ENCODE data around the gene ATRNL1.
"Not testable (repeated sequence)": the region's sequence is repeated elsewhere in the genome, so short reads cannot be mapped to it uniquely, and the experiment has no call there.

Gene ATRNL1

GRCh38 chr10:115772606-115773005, 679.4 kb downstream of the ATRNL1 start:
- DNase-seq: no peak

DNA sequence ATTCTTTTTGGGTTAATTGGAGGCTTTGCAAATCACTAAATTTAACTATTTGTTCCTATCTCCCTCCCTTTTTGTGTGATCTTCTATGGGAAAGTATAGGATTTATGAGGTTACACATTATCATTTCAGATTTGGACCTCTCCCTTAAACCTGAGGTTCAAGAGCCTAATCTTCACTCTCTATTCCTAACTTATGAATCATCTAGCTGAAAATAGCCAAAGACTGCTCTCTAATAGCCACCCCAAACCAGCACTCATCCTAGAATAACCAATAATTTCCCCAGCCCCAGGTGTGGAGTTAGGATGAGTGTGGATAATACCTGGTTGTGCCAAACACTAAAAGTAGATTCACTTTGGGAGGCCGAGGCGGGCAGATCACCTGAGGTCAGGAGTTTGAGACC, 680.7 kb downstream of the ATRNL1 start:
- no peak for DNase-seq

GRCh38 chr10:115774721-115775120, 681.6 kb downstream of the ATRNL1 start:
- DNase-seq: no peak

DNA sequence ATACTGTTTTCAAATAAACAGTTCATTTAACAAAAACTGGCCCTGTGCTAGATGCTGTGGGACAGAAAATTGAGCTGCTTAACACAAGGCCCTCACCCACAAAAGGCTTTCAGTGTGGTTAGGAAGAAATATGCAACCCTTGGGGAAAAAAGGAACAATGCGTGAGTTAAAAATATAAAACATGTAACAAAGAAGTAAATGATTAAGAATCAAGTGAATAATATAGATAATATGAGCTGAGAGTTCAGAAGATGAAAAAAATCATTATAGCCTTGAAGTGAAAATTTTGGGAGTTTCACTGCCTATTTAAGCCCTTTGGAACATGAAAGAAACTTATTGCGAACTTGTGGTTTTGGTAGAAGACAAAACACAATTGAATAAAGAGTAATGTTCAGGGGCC, 684.5 kb downstream of the ATRNL1 start:
- no peak for DNase-seq

DNA sequence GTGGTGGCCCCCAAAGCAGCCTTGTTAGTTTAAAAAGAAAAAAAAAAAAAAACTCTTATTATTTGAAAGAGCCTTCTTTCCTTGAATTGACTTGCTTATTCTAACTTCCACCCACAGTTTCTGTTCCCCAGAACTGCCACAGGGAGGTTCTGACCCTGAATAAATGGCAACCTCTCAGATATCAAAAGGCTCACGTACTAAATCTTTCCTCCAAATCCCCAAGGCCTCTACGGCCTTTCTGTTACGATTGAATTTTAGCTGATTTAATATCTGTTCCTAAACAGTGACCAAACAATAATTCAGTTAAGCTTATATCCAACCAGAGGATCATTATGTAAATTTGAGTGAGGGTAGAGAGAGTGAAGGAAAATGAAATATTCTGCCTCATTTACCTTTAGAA, 697.1 kb downstream of the ATRNL1 start:
- no peak for DNase-seq

- DNase-seq: no peak
Measured at GRCh38 chr10:115795964-115796363, 702.8 kb downstream of the ATRNL1 start.

DNA sequence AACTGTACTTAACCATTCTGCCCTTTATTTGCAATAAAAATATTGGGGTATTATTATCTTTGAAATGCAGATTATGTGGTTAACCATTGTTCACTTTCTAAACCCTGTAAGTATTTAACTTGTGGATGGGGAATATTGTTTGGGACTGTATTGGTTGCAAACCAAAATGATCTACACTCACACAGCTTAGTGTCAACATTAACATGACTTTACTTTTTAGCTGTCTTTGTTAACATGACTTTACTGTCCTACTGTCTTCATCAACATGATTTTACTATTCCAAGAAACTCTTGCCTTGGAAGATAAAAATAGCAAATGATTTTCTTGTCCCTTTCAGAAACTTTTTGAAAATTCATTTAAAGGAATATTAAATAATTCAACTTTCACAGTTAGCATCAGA, 708.3 kb downstream of the ATRNL1 start:
- DNase-seq: no peak

DNA sequence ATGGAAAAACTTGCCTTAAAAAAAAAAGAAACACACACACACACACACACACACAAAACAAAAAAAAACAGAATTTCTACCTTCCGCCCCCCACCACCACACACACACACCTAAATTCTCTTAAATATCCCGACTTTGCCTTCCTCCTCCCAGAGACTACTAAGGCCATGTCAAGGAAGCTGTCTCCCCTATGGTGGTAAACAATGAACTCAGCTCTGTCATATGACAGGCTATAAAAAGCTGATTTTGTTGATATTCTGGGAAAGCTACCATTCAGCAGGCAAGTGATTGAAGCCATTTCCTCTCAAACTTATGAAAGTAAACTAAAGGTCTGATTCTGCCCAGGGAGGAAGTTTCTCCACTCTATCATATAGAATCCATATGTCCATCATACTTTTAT, 708.8 kb downstream of the ATRNL1 start:
- DNase-seq: no peak

GRCh38 chr10:115802911-115803310, 709.7 kb downstream of the ATRNL1 start:
- no peak for DNase-seq

DNA sequence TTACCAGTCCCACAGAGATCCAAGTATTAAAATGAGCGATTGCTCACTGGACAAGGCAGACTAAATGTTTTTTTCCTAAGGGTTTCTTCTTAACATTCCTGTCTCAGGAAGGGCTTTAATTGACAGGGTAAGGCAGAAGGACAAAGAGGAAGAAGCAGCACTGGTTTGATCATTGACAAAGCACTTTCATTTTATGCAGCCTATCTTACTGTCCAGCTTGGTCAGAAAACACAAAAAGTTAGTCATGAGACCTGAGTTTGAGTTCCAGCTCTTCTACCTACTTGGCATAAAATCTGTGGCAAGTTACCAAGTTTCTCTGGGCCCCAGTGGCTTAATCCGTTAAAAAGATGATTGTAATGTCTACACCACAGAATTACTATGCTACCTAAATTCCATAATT, 721.4 kb downstream of the ATRNL1 start:
- DNase-seq: no peak

GRCh38 chr10:115818012-115818411, 724.8 kb downstream of the ATRNL1 start:
- DNase-seq: no peak

DNA sequence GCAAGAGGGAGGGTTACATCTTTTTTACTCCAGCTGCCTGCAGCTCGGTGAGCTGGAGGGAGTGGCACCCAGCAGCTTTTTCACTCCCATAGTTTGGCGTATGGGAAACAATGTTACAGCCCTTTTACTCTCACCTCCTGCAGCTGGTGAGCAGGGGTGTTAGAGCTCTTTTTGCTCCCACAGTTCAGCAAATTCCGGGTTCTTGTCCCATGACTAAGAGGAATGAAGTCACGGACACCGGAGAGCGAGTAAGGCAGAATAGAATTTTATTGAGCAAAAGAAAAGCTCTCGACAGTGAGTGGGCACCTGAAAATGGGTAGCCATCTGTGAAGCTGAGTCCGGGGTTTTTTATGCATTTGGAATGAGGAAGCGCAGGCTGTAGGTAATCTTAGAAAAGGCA, 733.2 kb downstream of the ATRNL1 start:
- no peak for DNase-seq

GRCh38 chr10:115827231-115828009, 734.3 kb downstream of the ATRNL1 start:
- DNase-seq: no peak

DNA sequence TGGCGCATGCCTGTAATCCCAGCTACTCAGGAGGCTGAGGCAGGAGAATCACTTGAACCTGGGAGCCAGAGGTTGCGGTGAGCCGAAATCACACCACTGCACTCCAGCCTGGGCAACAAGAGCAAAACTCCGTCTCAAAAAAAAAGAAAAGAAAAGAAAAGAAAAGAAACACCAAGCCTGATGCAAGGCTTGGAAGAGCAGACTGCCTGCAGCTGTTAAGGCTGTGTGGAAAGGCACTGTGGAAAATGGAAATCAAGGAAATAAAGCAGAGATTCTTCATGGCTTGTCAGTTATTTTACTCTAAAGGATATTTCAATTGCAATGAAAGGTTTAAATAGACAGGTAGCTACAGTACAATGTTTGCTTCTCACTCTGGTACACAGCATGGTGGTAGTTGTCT, 735.0 kb downstream of the ATRNL1 start:
- not testable (repeated sequence) for DNase-seq

GRCh38 chr10:115829521-115830205, 736.5 kb downstream of the ATRNL1 start:
- no peak for DNase-seq

DNA sequence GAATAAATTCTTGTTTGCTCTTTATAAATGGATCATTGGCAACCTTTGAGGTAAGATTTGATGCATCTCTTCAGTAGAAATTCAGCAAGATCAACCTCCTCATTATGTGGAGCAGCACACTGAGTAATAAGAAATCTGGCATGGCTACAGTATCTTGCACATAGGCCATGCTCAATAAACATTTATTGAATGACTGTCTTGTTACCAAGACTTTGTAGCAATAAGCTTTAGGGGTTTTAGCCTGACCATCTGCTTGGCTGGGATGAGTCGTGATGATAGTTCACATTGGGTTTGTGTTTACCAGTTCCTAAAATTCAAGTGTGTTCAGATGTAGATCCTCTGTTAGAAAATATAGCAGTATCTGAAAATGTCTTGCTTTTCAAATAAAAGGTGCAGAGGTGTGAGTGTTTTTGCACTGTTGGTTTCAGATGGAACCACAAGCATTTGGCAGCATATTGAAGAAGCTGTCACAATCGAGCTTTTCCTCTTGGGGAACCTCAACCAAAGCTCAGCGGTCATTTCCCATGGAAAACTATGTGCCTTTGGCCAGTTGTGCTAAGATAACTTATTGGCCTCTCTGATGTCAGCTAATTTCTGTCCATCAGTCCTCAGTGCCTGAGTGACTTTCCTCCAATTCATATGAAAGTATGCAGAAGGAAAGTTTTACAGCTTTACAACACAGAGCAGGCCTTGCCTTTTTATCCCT, 737.3 kb downstream of the ATRNL1 start:
- no peak for DNase-seq

DNA sequence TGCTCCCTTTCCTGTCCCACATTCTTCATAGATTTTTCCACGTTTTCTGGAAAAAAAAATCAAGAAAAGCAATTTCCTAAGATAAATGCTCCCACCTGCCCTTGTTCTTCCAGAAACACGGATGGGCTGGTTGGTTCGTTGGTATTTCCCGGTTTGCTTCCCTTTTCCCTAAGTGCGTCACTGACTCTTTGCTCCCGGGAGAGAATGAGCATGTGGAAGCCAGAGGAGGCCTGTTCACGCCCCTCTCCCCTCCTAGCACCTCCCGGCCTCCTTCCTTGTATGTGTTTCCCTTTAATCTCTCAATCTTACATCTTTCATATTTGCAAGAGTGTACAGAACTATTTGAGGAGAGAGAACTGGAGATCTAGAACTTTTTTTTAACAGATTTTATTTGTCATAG, 737.9 kb downstream of the ATRNL1 start:
- no peak for DNase-seq

- no peak for DNase-seq
Measured at GRCh38 chr10:115833119-115833518, 740.0 kb downstream of the ATRNL1 start.

DNA sequence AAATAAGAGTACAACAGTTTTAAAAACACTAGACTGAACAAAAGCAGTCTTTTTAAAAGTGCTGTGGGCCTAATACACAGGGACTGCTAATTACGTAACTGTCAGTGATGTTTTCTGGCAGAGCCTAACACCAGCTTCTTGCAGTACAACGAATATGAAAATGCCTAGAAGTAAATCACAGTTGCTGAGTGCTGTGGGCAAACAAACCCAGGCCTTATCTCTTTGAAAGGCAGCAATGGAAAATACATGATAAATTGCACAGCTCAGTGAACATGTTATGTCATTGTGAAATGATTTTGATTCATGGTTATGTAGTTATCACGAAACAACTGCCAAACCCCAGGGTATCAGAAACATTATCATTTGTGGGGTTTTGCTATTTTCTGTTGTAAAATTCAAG, 751.4 kb downstream of the ATRNL1 start:
- DNase-seq: peak; percentile 66

- no peak for DNase-seq
Measured at GRCh38 chr10:115845921-115846320, 752.8 kb downstream of the ATRNL1 start.

DNA sequence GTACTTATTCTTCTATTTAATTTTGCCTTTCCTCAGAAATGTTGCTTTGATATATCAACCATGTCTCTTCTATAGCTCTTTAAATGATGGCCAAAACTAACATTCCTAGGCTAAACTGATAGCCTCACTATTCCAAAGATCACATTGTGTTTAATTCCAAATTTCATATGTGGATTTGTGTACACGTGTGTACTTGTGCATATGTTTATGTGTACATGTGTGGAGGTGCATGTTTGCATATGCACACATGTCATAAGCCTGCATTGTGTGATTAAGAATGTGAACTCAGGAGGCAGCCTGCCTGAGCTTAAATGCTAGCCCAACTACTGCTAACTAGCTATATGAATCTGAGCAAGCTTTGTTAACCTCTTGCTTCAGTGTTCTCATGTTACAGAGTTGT, 753.4 kb downstream of the ATRNL1 start:
- DNase-seq: no peak

GRCh38 chr10:115849197-115849596, 756.0 kb downstream of the ATRNL1 start:
- DNase-seq: no peak

- DNase-seq: no peak
Measured at GRCh38 chr10:115850666-115851065, 757.5 kb downstream of the ATRNL1 start.

DNA sequence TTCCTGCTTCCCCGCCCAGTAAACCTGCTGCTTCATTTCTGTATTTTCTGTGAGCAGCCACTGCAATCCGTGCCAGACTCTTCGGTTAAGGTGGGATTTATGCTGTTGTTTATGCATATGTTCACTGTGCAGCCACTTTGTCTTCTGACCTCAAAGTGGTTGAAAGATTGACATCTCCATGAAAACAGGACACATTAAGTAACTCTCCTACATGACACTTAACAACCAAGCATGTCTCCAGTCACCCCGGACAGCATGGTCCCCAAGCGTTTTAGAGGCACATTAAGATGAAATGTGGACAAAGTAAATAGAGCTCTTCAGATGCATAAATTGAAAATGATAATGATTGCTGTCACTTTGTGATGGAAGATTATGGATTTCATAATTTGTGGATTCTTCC, 758.5 kb downstream of the ATRNL1 start:
- no peak for DNase-seq

Data from OCI-M1 (cell line).